ENCODE data around the gene ACBD4. TPM values are rescaled to one million over a fixed set of nuclear protein-coding genes. Genes with fewer than 3 reads are reported as not detected.

Gene ACBD4
- total and polyA plus RNA-seq, 11 donors, result 3.3 to 9.8 (median 6.3) TPM

- ATAC-seq (no peak), DNase-seq (peak in 2 of 5 donors; percentile 22 to 53)
- H3K4me1 ChIP-seq, result peaks cover 0 to 24% (median 13%) of the 10 kb centered on the region in 12 donors
- 90 to 93% (median 92%) methylated on average over 10 to 12 of the region's 12 CpGs for WGBS, 4 donors
- peaks cover 0 to 10% (median 0%) of the 10 kb centered on the region in 9 donors for H3K36me3 ChIP-seq
- TF ChIP-seq POLR2A (IDR thresholded peaks at IDR 0.05) (no peak), CTCF (IDR thresholded peaks at IDR 0.05) (no peak)
- no peak overlapping the region for H3K4me3 ChIP-seq
- H3K27me3 ChIP-seq, result no peaks in the 10 kb centered on the region
- H3K9me3 ChIP-seq, result no peaks in the 10 kb centered on the region
- peak overlapping the region in 1 of 12 donors; percentile 24 for H3K27ac ChIP-seq
- intact Hi-C loops (cut with DNase I), result loop anchor here in 4 of 10 donors (5.0 to 10.0 kb wide), 4 partner anchors 82 to 362 kb away; partner anchors contain the start of gene DCAKD (in 1 of the 4)
Observed at GRCh38 chr17:45136846-45137560, 1.5 kb downstream of the ACBD4 start.

- Histone ChIP-seq H3K4me3 (no peak overlapping the region), H3K27me3 (no peaks in the 10 kb centered on the region), H3K4me1 (peaks cover 0 to 24% (median 12%) of the 10 kb centered on the region in 12 donors), H3K36me3 (peaks cover 0 to 10% (median 0%) of the 10 kb centered on the region in 9 donors), H3K9me3 (no peaks in the 10 kb centered on the region), H3K27ac (peak overlapping the region in 1 of 12 donors; percentile 24)
- TF ChIP-seq POLR2A (IDR thresholded peaks at IDR 0.05) (no peak), CTCF (IDR thresholded peaks at IDR 0.05) (no peak)
- intact Hi-C loops (cut with DNase I), result loop anchor here in 4 of 10 donors (5.0 to 10.0 kb wide), 4 partner anchors 83 to 363 kb away; partner anchors contain the start of gene DCAKD (in 1 of the 4)
- WGBS, 4 donors, result 83 to 92% (median 90%) methylated on average over 9 to 11 of the region's 11 CpGs
- DNase-seq (peak in 2 of 5 donors; percentile 23 to 39), ATAC-seq (no peak)
Observed at GRCh38 chr17:45137561-45138305, 2.2 kb downstream of the ACBD4 start.

- ATAC-seq (no peak), DNase-seq (peak in 2 of 5 donors; percentile 11 to 39)
- Histone ChIP-seq H3K9me3 (no peaks in the 10 kb centered on the region), H3K4me1 (peaks cover 0 to 28% (median 16%) of the 10 kb centered on the region in 12 donors), H3K27me3 (no peaks in the 10 kb centered on the region), H3K27ac (no peak overlapping the region), H3K36me3 (peaks cover 0 to 10% (median 0%) of the 10 kb centered on the region in 9 donors), H3K4me3 (no peak overlapping the region)
- WGBS, 4 donors, result 86 to 90% (median 88%) methylated on average over 14 of the region's 14 CpGs
- TF ChIP-seq CTCF (IDR thresholded peaks at IDR 0.05) (no peak), POLR2A (IDR thresholded peaks at IDR 0.05) (no peak)
- intact Hi-C loops (cut with DNase I), result loop anchor here in 4 of 10 donors (5.0 to 10.0 kb wide), 4 partner anchors 84 to 364 kb away; partner anchors contain the start of gene DCAKD (in 1 of the 4)
Observed at GRCh38 chr17:45138911-45139532, 3.5 kb downstream of the ACBD4 start.
